Sigmoid colon (tissue), 7 donors: ENCODE data around the gene CABLES1. TPM values are rescaled to one million over a fixed set of nuclear protein-coding genes. Genes with fewer than 3 reads are reported as not detected.

ENCODE experiments used
- DNase-seq: peaks from one replicate; pipeline ENCODE4 v3.0.0-alpha.2; 2019
- H3K27ac ChIP-seq, 4 donors: fragments of 200-600 bp; sonication (generic); one replicate each; pipeline ENCODE4 v1.5.1; 2016 to 2019; ENCODE audit warnings: mild to moderate bottlenecking in 1 of 4
- H3K27me3 ChIP-seq, 3 donors: fragments of 200-600 bp; sonication (generic); one replicate each; pipeline ENCODE4 v1.5.1; 2019; ENCODE audit warnings: mild to moderate bottlenecking in 1 of 3
- H3K36me3 ChIP-seq, 4 donors: fragments of 200-600 bp; sonication (generic); one replicate each; pipeline ENCODE4 v1.5.1; 2016 to 2019
- H3K4me1 ChIP-seq, 4 donors: fragments of 200-600 bp; sonication (generic); one replicate each; pipeline ENCODE4 v1.5.1; 2017 to 2019
- H3K4me3 ChIP-seq, 4 donors: fragments of 200-600 bp; sonication (generic); one replicate each; pipeline ENCODE4 v1.5.1; 2017 to 2019; ENCODE audit warnings: mild to moderate bottlenecking in 2 of 4, moderate library complexity in 1 of 4
- H3K9me3 ChIP-seq, 4 donors: fragments of 200-600 bp in 3 of 4; sonication (generic) in 3 of 4; one replicate each; pipeline versions ENCODE4 v1.5.1 to v1.6.1; 2013 to 2019
- EP300 ChIP-seq, 4 donors: sonication (generic); formaldehyde crosslinking; IDR thresholded peaks; one replicate each; pipeline ENCODE4 v1.6.1; 2017; ENCODE audit warnings: antibody characterized with exemption in 4 of 4
- POLR2A ChIP-seq, 2 donors: fragments of 450-650 bp; IDR thresholded peaks; one replicate each; pipeline ENCODE4 v1.6.1; 2016; ENCODE audit warnings: antibody characterized with exemption in 2 of 2, mild to moderate bottlenecking in 2 of 2, moderate library complexity in 2 of 2
- POLR2AphosphoS5 ChIP-seq, 4 donors: sonication (generic); formaldehyde crosslinking; IDR thresholded peaks; one replicate each; pipeline ENCODE4 v1.6.1; 2017; ENCODE audit warnings: antibody characterized with exemption in 4 of 4
- WGBS, 2 donors: extraction: QIAGEN DNeasy Blood & Tissue Kit; methylation state at CpG; one replicate each; pipeline ENCODE4 v1.1.7; 2013; 5-methylcytosine and 5-hydroxymethylcytosine counted together
- intact Hi-C: fragments of 100-400 bp; cut with DNase I; formaldehyde crosslinking; loops from one replicate; pipeline ENCODE4 v1.15.1; 2023
- polyA plus RNA-seq, 3 donors: library from polyadenylated mRNA; stranded (reverse); fragments of 200-250 nt; gene quantifications; one replicate each; pipeline ENCODE4 v1.2.3, GENCODE V29; 2013
- total RNA-seq, 4 donors: library from RNA; depleted of rRNA; stranded (reverse); fragments of >200 nt; gene quantifications; one replicate each; pipeline ENCODE4 v1.1.0, GENCODE V29; 2016
- TF ChIP-seq, protein P1 (sequence below), 4 experiments: fragments of 450-650 bp in 3 of 4; fragments of 200-600 bp in 1 of 4; IDR thresholded peaks; one replicate each; pipeline ENCODE4 v1.5.1; 2016 to 2019; ENCODE audit warnings: antibody characterized with exemption in 4 of 4, mild to moderate bottlenecking in 3 of 4, moderate library complexity in 2 of 4
- donor health status: healthy with polysubstance abuse.
- donor health status: Bipolar disorder and iron deficiency.
- donor health status: healthy.

The CABLES1 gene
- total and polyA plus RNA-seq, 7 donors, result 1.9 to 7.2 (median 3.9) TPM

DNA sequence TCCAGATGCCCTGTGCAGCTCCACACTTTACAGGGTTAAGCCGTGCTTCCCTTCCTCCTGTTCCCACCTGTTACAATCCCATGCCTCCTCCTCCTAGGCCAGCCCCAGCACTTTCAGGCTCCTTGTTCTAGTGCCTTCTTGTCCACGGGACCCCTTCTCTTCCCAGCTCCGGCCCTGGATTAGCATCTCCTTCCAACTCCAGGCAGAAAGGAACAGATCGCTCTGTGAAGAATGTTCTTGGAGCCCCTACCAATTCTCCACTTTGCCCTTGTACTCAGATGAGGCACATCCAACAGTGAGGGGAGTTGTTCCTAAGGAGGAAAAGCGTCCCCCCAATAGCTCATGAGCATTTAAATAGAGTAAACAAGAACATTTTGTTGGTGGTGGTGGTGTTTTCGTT is 72.7 kb downstream of the CABLES1 start:
- H3K4me3 ChIP-seq, result no peak overlapping the region
- H3K27me3 ChIP-seq, result no peaks in the 10 kb centered on the region
- H3K27ac ChIP-seq, result no peak overlapping the region
- H3K4me1 ChIP-seq, result no peaks in the 10 kb centered on the region
- no peaks in the 10 kb centered on the region for H3K9me3 ChIP-seq
- no peaks in the 10 kb centered on the region for H3K36me3 ChIP-seq
- WGBS, 2 donors, result 95 to 96% methylated on average over 6 of the region's 6 CpGs
- TF ChIP-seq, protein P1, sequence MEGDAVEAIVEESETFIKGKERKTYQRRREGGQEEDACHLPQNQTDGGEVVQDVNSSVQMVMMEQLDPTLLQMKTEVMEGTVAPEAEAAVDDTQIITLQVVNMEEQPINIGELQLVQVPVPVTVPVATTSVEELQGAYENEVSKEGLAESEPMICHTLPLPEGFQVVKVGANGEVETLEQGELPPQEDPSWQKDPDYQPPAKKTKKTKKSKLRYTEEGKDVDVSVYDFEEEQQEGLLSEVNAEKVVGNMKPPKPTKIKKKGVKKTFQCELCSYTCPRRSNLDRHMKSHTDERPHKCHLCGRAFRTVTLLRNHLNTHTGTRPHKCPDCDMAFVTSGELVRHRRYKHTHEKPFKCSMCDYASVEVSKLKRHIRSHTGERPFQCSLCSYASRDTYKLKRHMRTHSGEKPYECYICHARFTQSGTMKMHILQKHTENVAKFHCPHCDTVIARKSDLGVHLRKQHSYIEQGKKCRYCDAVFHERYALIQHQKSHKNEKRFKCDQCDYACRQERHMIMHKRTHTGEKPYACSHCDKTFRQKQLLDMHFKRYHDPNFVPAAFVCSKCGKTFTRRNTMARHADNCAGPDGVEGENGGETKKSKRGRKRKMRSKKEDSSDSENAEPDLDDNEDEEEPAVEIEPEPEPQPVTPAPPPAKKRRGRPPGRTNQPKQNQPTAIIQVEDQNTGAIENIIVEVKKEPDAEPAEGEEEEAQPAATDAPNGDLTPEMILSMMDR (IDR thresholded peaks at IDR 0.05), result no peak
- no peak for DNase-seq
- intact Hi-C loops, result no loop called here

DNA sequence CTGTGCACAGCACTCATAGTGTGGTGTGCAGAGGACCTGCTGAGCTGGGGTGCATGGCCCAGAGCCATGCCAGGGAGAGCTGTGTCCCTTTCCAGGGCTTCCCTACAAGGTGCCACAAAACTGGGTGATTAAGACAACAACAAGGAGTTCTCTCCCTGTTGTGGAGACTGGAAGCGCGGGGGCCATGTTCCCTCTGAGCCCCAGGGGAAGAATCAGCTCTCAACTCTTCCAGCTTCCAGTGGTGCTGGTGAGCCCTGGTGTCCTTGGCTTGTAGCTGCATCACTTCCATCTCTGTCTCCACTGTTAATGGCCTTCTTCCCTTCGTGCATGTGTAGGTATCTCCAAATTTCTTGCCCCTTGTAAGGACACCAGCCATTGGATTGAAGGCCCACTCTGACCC is 73.3 kb downstream of the CABLES1 start:
- intact Hi-C loops, result no loop called here
- H3K27me3 ChIP-seq, result no peaks in the 10 kb centered on the region

DNA sequence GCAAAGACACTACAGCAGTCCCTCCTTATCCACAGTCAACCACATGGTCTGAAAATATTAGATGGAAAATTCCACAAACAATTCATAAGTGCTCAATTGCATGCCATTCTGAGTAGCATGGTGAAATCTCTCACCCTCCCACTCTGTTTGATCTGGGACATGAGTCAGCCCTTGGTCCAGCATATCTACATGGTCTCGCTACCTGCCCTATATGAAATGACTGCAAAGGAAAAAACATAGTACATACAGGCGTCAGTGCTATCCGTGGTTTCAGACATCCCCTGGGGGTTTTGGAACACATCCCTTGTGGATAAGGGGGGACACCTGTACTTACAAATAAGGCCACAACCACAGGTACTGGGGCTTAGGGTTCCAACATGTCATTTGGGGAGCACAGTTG is 73.7 kb downstream of the CABLES1 start:
- intact Hi-C loops, result no loop called here
- no peak overlapping the region for H3K4me3 ChIP-seq
- no peak for DNase-seq
- 90 to 94% methylated on average over 3 of the region's 3 CpGs for WGBS, 2 donors
- no peaks in the 10 kb centered on the region for H3K27me3 ChIP-seq
- H3K9me3 ChIP-seq, result no peaks in the 10 kb centered on the region
- no peak overlapping the region for H3K27ac ChIP-seq
- no peaks in the 10 kb centered on the region for H3K4me1 ChIP-seq
- TF ChIP-seq, protein P1 (IDR thresholded peaks at IDR 0.05), result no peak
- no peak for TF ChIP-seq POLR2A (IDR thresholded peaks at IDR 0.05)
- H3K36me3 ChIP-seq, result no peaks in the 10 kb centered on the region

More for the DNA sequence above, 73.3 kb downstream of the CABLES1 start:
- H3K27ac ChIP-seq, result no peak overlapping the region
- no peaks in the 10 kb centered on the region for H3K9me3 ChIP-seq
- WGBS, 2 donors, result 95 to 96% methylated on average over 3 of the region's 3 CpGs
- no peak for DNase-seq
- H3K36me3 ChIP-seq, result no peaks in the 10 kb centered on the region
- no peak for TF ChIP-seq POLR2A (IDR thresholded peaks at IDR 0.05)
- no peak overlapping the region for H3K4me3 ChIP-seq
- H3K4me1 ChIP-seq, result no peaks in the 10 kb centered on the region

DNA sequence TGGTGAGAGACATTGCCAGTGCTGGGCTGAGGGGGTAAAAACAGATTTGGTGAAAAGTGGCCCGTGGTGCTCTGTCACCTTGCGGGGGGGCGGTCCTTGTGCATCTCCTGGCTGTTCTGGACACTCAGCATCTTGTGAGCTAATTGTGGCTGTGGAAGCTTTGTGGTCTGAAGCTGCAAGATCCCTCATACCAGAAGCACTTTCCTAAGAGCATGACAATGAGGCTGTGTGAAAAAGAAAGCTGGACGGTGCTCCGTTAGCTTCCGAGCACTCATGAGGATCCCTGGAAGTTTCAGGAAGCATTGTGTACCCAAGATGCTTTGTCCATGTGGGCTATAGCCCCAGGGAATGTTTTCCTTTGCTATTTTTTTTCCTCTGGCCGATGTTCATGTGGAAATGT is 74.5 kb downstream of the CABLES1 start:
- no peak for TF ChIP-seq POLR2AphosphoS5 (IDR thresholded peaks at IDR 0.05)
- TF ChIP-seq POLR2A (IDR thresholded peaks at IDR 0.05), result no peak
- TF ChIP-seq, protein P1 (IDR thresholded peaks at IDR 0.05), result no peak
- TF ChIP-seq EP300 (IDR thresholded peaks at IDR 0.05), result no peak
- Histone ChIP-seq H3K27ac (no peak overlapping the region), H3K36me3 (no peaks in the 10 kb centered on the region), H3K9me3 (no peaks in the 10 kb centered on the region), H3K27me3 (no peaks in the 10 kb centered on the region), H3K4me3 (no peak overlapping the region), H3K4me1 (no peaks in the 10 kb centered on the region)
- intact Hi-C loops, result no loop called here
- 92 to 95% methylated on average over 7 of the region's 7 CpGs for WGBS, 2 donors
- no peak for DNase-seq

DNA sequence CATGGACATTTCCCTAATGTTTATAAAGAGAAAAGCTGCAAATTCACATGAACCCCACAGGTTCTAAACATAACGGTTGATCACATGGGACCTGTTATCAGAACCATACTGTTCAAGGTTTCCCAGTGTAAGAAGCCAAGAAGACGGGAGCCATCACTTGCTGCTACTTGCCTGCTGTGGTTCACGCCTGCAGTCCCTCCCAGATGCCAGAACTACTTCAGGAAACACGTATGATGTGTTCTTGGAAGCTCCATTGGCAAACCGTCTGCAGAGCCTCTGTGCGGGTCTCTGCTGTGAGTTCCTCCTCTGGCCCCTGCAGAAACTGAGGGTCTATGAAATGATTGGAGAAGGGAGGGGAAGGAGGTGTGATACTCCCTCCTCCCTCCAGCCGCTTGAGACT is 75.2 kb downstream of the CABLES1 start:
- no peaks in the 10 kb centered on the region for H3K36me3 ChIP-seq
- intact Hi-C loops, result no loop called here
- TF ChIP-seq POLR2AphosphoS5 (IDR thresholded peaks at IDR 0.05), result no peak
- TF ChIP-seq, protein P1 (IDR thresholded peaks at IDR 0.05), result no peak
- H3K27me3 ChIP-seq, result no peaks in the 10 kb centered on the region
- H3K27ac ChIP-seq, result no peak overlapping the region
- no peak for DNase-seq
- WGBS, 2 donors, result 90 to 93% methylated on average over 7 of the region's 7 CpGs
- H3K9me3 ChIP-seq, result no peaks in the 10 kb centered on the region
- H3K4me1 ChIP-seq, result no peaks in the 10 kb centered on the region
- H3K4me3 ChIP-seq, result no peak overlapping the region
